Ovary (tissue), 3 donors: ENCODE data around the gene TIMP2.

Experiments
- EP300 ChIP-seq: sonication (generic); formaldehyde crosslinking; IDR thresholded peaks from one replicate; pipeline ENCODE4 v1.6.1; 2017; ENCODE audit warnings: antibody characterized with exemption
- POLR2A ChIP-seq: fragments of 450-650 bp; IDR thresholded peaks from one replicate; pipeline ENCODE4 v1.6.1; 2017; ENCODE audit warnings: antibody characterized with exemption, mild to moderate bottlenecking, moderate library complexity
- TF ChIP-seq, protein P1 (sequence below), 3 donors: fragments of 450-650 bp in 2 of 3; fragments of 200-600 bp in 1 of 3; IDR thresholded peaks; one replicate each; pipeline versions ENCODE4 v1.5.1 to v1.8.0; 2016 to 2022; ENCODE audit warnings: antibody characterized with exemption in 3 of 3, mild to moderate bottlenecking in 1 of 3
- donor health status: DM: no; HTN: no; CAD: no.

DNA sequence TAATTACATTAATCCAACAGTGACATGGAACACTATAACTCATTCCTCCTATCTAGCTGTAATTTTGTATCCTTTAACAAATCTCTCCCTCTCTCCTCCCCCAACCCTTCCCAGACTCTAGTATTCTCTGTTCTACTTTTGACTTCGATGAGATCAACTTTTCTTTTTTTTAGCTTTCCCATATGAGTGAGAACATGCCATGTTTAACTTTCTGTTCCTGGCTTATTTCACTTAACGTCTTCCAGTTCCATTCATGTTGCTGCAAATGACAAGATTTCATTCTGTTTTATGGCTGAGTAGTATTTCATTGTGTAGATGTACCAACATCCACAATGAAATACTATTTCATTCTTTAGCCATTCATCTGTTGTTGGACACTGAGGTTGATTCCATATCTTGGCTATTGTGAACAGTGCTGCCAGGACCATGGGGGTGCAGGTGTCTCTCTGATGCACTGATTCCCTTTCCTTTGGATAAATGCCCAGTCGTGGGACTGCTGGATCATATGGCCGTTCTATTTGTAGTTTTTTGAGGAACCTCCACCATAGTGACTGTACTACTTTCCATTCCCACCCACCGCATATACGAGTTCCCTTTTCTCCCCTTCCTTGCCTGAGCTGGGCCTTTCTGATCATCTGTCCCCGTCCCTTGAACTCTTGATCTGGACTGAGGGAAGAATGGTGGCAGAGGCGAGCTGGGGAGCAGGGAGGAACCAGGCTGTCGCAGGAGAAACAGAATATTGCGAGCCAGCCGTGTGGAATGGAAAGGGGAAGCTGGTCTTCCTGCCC is 14.5 kb downstream of the TIMP2 start:
- TF ChIP-seq, protein P1, sequence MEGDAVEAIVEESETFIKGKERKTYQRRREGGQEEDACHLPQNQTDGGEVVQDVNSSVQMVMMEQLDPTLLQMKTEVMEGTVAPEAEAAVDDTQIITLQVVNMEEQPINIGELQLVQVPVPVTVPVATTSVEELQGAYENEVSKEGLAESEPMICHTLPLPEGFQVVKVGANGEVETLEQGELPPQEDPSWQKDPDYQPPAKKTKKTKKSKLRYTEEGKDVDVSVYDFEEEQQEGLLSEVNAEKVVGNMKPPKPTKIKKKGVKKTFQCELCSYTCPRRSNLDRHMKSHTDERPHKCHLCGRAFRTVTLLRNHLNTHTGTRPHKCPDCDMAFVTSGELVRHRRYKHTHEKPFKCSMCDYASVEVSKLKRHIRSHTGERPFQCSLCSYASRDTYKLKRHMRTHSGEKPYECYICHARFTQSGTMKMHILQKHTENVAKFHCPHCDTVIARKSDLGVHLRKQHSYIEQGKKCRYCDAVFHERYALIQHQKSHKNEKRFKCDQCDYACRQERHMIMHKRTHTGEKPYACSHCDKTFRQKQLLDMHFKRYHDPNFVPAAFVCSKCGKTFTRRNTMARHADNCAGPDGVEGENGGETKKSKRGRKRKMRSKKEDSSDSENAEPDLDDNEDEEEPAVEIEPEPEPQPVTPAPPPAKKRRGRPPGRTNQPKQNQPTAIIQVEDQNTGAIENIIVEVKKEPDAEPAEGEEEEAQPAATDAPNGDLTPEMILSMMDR (IDR thresholded peaks at IDR 0.05) = no peak
- TF ChIP-seq POLR2A (no peak), EP300 (no peak)
